Keratinocyte (primary cell): Measurements from ENCODE around the gene MYBPC2. TPM values are rescaled to one million over a fixed set of nuclear protein-coding genes. Genes with fewer than 3 reads are reported as not detected.

ENCODE experiments used
- DNase-seq: peaks from one replicate; pipeline ENCODE4 v3.0.0-alpha.2; 2011; ENCODE audit warnings: low read depth, missing footprints, low spot score
- FAIRE-seq: peaks from 2 replicates; lab custom pipeline; 2011; peaks lifted over from hg19 to GRCh38; lab: Jason Lieb, UNC
- H2AFZ ChIP-seq: 2 replicates; pipeline ENCODE4 v1.6.0; 2012; ENCODE audit warnings: low read length, control low read depth, inconsistent platforms; ENCODE audit not compliant: control insufficient read depth
- H3K27ac ChIP-seq: 2 replicates; pipeline ENCODE4 v1.5.1; 2011; ENCODE audit warnings: low read length; ENCODE audit not compliant: control insufficient read depth, insufficient read depth
- H3K27me3 ChIP-seq: 3 replicates; pipeline ENCODE4 v1.6.0; 2011; ENCODE audit warnings: low read length; ENCODE audit not compliant: control insufficient read depth, insufficient read depth; ENCODE audit errors: extremely low read depth
- H3K36me3 ChIP-seq, 2 experiments: 2 replicates in 1 of 2; 3 replicates in 1 of 2; pipeline ENCODE4 v1.5.1; 2011; ENCODE audit warnings: low read length in 2 of 2, mild to moderate bottlenecking in 1 of 2; ENCODE audit not compliant: control insufficient read depth in 2 of 2, insufficient read depth in 2 of 2; ENCODE audit errors: extremely low read depth in 1 of 2
- H3K4me1 ChIP-seq: 3 replicates; pipeline ENCODE4 v1.5.1; 2011; ENCODE audit warnings: low read length; ENCODE audit not compliant: control insufficient read depth, insufficient read depth; ENCODE audit errors: extremely low read depth
- H3K4me2 ChIP-seq: 3 replicates; pipeline ENCODE4 v1.6.0; 2011; ENCODE audit warnings: low read depth, low read length; ENCODE audit not compliant: control insufficient read depth, insufficient read depth; ENCODE audit errors: extremely low read depth
- H3K4me3 ChIP-seq, 3 experiments: fragments of 200-600 bp in 1 of 3; sonication (generic) in 1 of 3; 2 replicates in 2 of 3; 3 replicates in 1 of 3; pipeline ENCODE4 v1.5.1; 2011 to 2016; ENCODE audit warnings: low read length in 3 of 3, mild to moderate bottlenecking in 3 of 3, control low read depth in 2 of 3, inconsistent platforms in 1 of 3, low read depth in 1 of 3, mixed read lengths in 1 of 3, mixed run types in 1 of 3, moderate library complexity in 1 of 3; ENCODE audit not compliant: control insufficient read depth in 2 of 3, insufficient read depth in 2 of 3; ENCODE audit errors: extremely low read depth in 1 of 3
- H3K79me2 ChIP-seq: 2 replicates; pipeline ENCODE4 v1.6.0; 2012; ENCODE audit warnings: low read length; ENCODE audit not compliant: control insufficient read depth, insufficient read depth
- H3K9ac ChIP-seq: 3 replicates; pipeline ENCODE4 v1.6.0; 2011; ENCODE audit warnings: low read length; ENCODE audit not compliant: control insufficient read depth, insufficient read depth; ENCODE audit errors: extremely low read depth
- H3K9me1 ChIP-seq: 3 replicates; pipeline ENCODE4 v1.6.0; 2011; ENCODE audit warnings: low read length; ENCODE audit not compliant: control insufficient read depth, insufficient read depth; ENCODE audit errors: extremely low read depth
- H3K9me3 ChIP-seq: 2 replicates; pipeline ENCODE4 v1.5.1; 2012; ENCODE audit warnings: low read depth, low read length; ENCODE audit not compliant: control insufficient read depth
- H4K20me1 ChIP-seq: 3 replicates; pipeline ENCODE4 v1.6.0; 2011; ENCODE audit warnings: low read length; ENCODE audit not compliant: control insufficient read depth, insufficient read depth; ENCODE audit errors: extremely low read depth
- CTCF ChIP-seq, 3 experiments: IDR thresholded peaks in 1 of 3; conservative IDR thresholded peaks in 1 of 3; optimal IDR thresholded peaks in 1 of 3; 2 replicates in 2 of 3; 3 replicates in 1 of 3; pipeline versions ENCODE3 to v1.5.1; 2011; ENCODE audit warnings: low read length in 3 of 3, mild to moderate bottlenecking in 3 of 3, moderate library complexity in 2 of 3, control low read depth in 1 of 3, inconsistent platforms in 1 of 3; ENCODE audit not compliant: insufficient read depth in 2 of 3; ENCODE audit errors: extremely low read depth in 1 of 3
- EZH2 ChIP-seq: IDR thresholded peaks from one replicate; pipeline ENCODE4 v1.6.1; 2012; ENCODE audit warnings: inconsistent platforms, mild to moderate bottlenecking, low read length, moderate library complexity
- dilution Hi-C: fragments of 300-500 bp; cut with MboI; formaldehyde crosslinking; loops from one replicate; pipeline ENCODE4 v1.7.0; 2020; ENCODE audit warnings: low sequenced_read_pairs; ENCODE audit not compliant: extremely low pct_ligation_motif_present
- polyA plus RNA-seq, 5 experiments: library from polyadenylated mRNA; depleted of rRNA in 3 of 5; stranded (reverse) in 3 of 5; stranded (forward) in 1 of 5; unstranded in 1 of 5; fragments of >200 nt; gene quantifications; 1 replicate in 1 of 5; 2 replicates in 3 of 5; 3 replicates in 1 of 5; pipeline versions ENCODE4 v1.2.1 to v1.2.3, GENCODE V29; 2011 to 2012; ENCODE audit warnings: missing spikeins in 2 of 5, low read depth in 1 of 5, low replicate concordance in 1 of 5

Gene MYBPC2
- polyA plus RNA-seq, 1 donor (not counting 4 experiments of a cell fraction or from before 2014, with no cell fraction given) = not detected

DNA sequence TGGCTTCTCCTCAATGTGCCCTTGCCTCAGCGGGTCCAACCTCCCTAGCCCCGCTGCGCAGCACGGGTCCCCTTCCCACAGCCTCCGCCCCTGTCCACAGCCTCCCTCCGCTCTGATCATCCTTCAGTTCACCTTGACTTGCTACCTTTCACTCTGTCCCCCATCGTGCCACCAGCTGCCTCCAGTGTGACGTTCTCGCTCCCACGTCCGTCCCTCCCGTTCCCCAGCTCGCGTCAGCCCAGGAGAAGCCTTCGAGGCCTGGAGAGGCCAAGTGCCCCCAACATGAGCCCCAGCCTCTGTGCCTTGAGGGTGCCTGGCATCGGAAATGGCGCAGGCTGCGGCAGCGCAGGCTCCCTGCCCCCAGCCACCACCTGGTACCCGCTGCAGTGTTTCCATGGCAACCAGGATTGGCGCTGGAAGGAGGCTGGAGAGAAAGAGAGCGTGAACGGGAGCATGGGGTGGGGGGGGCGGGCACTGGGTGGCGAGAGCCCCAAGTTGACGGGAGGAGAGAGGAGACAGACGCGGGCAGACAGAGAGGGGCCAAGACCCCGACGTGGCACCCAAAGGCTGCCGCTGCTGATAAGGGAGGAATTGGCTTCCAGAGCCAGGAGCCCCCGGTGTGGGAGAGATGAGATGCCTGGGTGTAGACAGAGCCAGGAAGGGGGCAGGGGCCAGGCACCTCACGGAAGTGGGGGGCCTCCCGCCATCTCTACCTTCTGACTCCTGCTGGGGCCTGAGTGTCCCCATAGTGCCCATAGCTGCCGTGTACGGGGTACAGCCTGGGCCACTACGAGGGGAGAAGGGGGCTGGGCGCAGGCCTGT lies 81.9 kb downstream of the MYBPC2 start:
- no peak overlapping the region for H3K27ac ChIP-seq
- no peaks in the 10 kb centered on the region for H3K9me1 ChIP-seq
- H4K20me1 ChIP-seq = no peaks in the 10 kb centered on the region
- H3K4me2 ChIP-seq = no peak overlapping the region
- H3K36me3 ChIP-seq = no peaks in the 10 kb centered on the region
- FAIRE-seq (no peak), DNase-seq (no peak)
- H2AFZ ChIP-seq = no peak overlapping the region
- H3K9me3 ChIP-seq = no peaks in the 10 kb centered on the region
- no peak overlapping the region for H3K4me3 ChIP-seq
- H3K79me2 ChIP-seq = peaks cover 5% of the 10 kb centered on the region
- peaks cover 8% of the 10 kb centered on the region for H3K27me3 ChIP-seq
- TF ChIP-seq CTCF (optimal IDR thresholded peaks at IDR 0.05 in 1 of 3, IDR thresholded peaks at IDR 0.05 in 1 of 3, conservative IDR thresholded peaks at IDR 0.05 in 1 of 3; ENCODE audit: extremely low read depth in 1 of 3, insufficient read depth in 2 of 3, low read length in 3 of 3) (no peak), EZH2 (no peak)
- dilution Hi-C loops = no loop called here
- H3K4me1 ChIP-seq = peaks cover 4% of the 10 kb centered on the region
- H3K9ac ChIP-seq = no peak overlapping the region

GRCh38 chr19:50515168-50515561 lies 82.5 kb downstream of the MYBPC2 start:
- dilution Hi-C loops = no loop called here
- DNase-seq = no peak
- Histone ChIP-seq H3K9ac (no peak overlapping the region), H3K27me3 (peaks cover 8% of the 10 kb centered on the region), H3K4me3 (no peak overlapping the region), H3K9me1 (no peaks in the 10 kb centered on the region), H3K79me2 (peaks cover 5% of the 10 kb centered on the region), H3K9me3 (no peaks in the 10 kb centered on the region), H4K20me1 (no peaks in the 10 kb centered on the region), H3K27ac (no peak overlapping the region), H2AFZ (no peak overlapping the region), H3K36me3 (no peaks in the 10 kb centered on the region), H3K4me1 (peaks cover 2% of the 10 kb centered on the region), H3K4me2 (no peak overlapping the region)
- FAIRE-seq = no peak
- TF ChIP-seq EZH2 = no peak
- TF ChIP-seq CTCF (optimal IDR thresholded peaks at IDR 0.05 in 1 of 3, IDR thresholded peaks at IDR 0.05 in 1 of 3, conservative IDR thresholded peaks at IDR 0.05 in 1 of 3; ENCODE audit: extremely low read depth in 1 of 3, insufficient read depth in 2 of 3, low read length in 3 of 3) = no peak

Other genes starting within 250 kb of the MYBPC2 start
- 0.14 to 0.55 TPM (median 0.20 TPM) in 3 replicates for gene MYH14, start 229.3 kb upstream of the MYBPC2 start, polyA plus RNA-seq
- 0.01 to 0.08 TPM in 2 of 3 replicates, not detected in the other for gene KCNC3, start 103.5 kb upstream of the MYBPC2 start, polyA plus RNA-seq
- gene NAPSA, start 67.3 kb upstream of the MYBPC2 start, polyA plus RNA-seq = 0.51 to 2.8 TPM (median 0.94 TPM) in 3 replicates
- gene NR1H2, start 56.4 kb upstream of the MYBPC2 start, polyA plus RNA-seq = 19.5 to 32.3 TPM (median 27.4 TPM) in 3 replicates
- 8.7 to 12.2 TPM (median 10.7 TPM) in 3 replicates for gene POLD1, start 48.5 kb upstream of the MYBPC2 start, polyA plus RNA-seq
- gene SPIB, start 14.0 kb upstream of the MYBPC2 start, polyA plus RNA-seq = 0.10 TPM in 1 of 3 replicates, not detected in the others
- 26.7 to 36.9 TPM (median 32.3 TPM) in 3 replicates for gene EMC10, start 43.6 kb downstream of the MYBPC2 start, polyA plus RNA-seq
- 0.37 to 0.83 TPM (median 0.64 TPM) in 3 replicates for gene GARIN5A, start 44.0 kb downstream of the MYBPC2 start, polyA plus RNA-seq
- 18.7 to 48.7 TPM (median 21.0 TPM) in 3 replicates for gene JOSD2, start 78.3 kb downstream of the MYBPC2 start, polyA plus RNA-seq
- gene ASPDH, start 81.0 kb downstream of the MYBPC2 start, polyA plus RNA-seq = not detected in 3 replicates
- gene LRRC4B, start 135.5 kb downstream of the MYBPC2 start, polyA plus RNA-seq = not detected in 3 replicates
- gene SYT3, start 207.0 kb downstream of the MYBPC2 start, polyA plus RNA-seq = not detected in 3 replicates
- gene C19orf81, start 216.6 kb downstream of the MYBPC2 start, polyA plus RNA-seq = not detected in 3 replicates